H1 (cell line): ENCODE results near the gene CLCN3. TPM values are rescaled to one million over a fixed set of nuclear protein-coding genes. Genes with fewer than 3 reads are reported as not detected.

Experiments used
- CTCF ChIA-PET: fragments of 300-600 bp; sonication (Branson Sonifier 250); formaldehyde crosslinking; loops from one replicate; lab custom pipeline; 2021; ENCODE audit not compliant: partially characterized antibody; lab: Charles Lee
- POLR2A ChIA-PET: fragments of 300-600 bp; sonication (Branson Sonifier 250); formaldehyde crosslinking; loops from one replicate; lab custom pipeline; 2021; ENCODE audit warnings: inconsistent platforms; ENCODE audit not compliant: partially characterized antibody; lab: Charles Lee
- DNase-seq, 2 experiments: peaks; one replicate each; pipeline versions ENCODE4 v3.0.0 to v3.0.0-alpha.2; 2010 to 2022; ENCODE audit warnings: low spot score in 2 of 2, low read depth in 1 of 2, mixed read lengths in 1 of 2
- FAIRE-seq: peaks from 2 replicates; lab custom pipeline; 2011; peaks lifted over from hg19 to GRCh38; lab: Jason Lieb, UNC
- H2AFZ ChIP-seq: 2 replicates; pipeline ENCODE4 v1.8.1; 2012; ENCODE audit warnings: low read length, inconsistent platforms
- H2AK5ac ChIP-seq: 2 replicates; pipeline ENCODE4 v1.6.1; 2013; ENCODE audit warnings: low read depth, low read length
- H2BK120ac ChIP-seq: replicated peaks from 2 replicates; pipeline ENCODE3; 2013; ENCODE audit warnings: low read depth, low read length, inconsistent platforms
- H2BK12ac ChIP-seq: 2 replicates; pipeline ENCODE4 v1.6.1; 2013; ENCODE audit warnings: low read depth, low read length
- H2BK15ac ChIP-seq: 2 replicates; pipeline ENCODE4 v1.6.1; 2013; ENCODE audit warnings: low read length
- H2BK20ac ChIP-seq: 2 replicates; pipeline ENCODE4 v1.6.1; 2013; ENCODE audit warnings: low read length
- H2BK5ac ChIP-seq: 2 replicates; pipeline ENCODE4 v1.6.1; 2013; ENCODE audit warnings: low read depth, low read length
- H3K14ac ChIP-seq: 2 replicates; pipeline ENCODE4 v1.6.1; 2013; ENCODE audit warnings: inconsistent platforms; ENCODE audit not compliant: insufficient read length
- H3K18ac ChIP-seq: 2 replicates; pipeline ENCODE4 v1.6.1; 2013; ENCODE audit warnings: low read length; ENCODE audit errors: extremely low read depth
- H3K23ac ChIP-seq: 2 replicates; pipeline ENCODE4 v1.6.1; 2013; ENCODE audit warnings: inconsistent platforms; ENCODE audit not compliant: insufficient read length
- H3K23me2 ChIP-seq: 2 replicates; pipeline ENCODE4 v1.6.1; 2013; ENCODE audit warnings: low read depth, low read length
- H3K27ac ChIP-seq: 2 replicates; pipeline ENCODE4 v1.6.1; 2011; ENCODE audit warnings: low read depth, low read length, inconsistent platforms
- H3K27me3 ChIP-seq, 4 experiments: replicated peaks in 1 of 4; 1 replicate in 1 of 4; 2 replicates in 3 of 4; pipeline versions ENCODE4 v1.6.1 to v1.8.1; 2011 to 2013; ENCODE audit warnings: low read length in 3 of 4, mild to moderate bottlenecking in 3 of 4, inconsistent platforms in 2 of 4, mixed read lengths in 2 of 4, moderate library complexity in 1 of 4; ENCODE audit not compliant: control insufficient read depth in 3 of 4, insufficient read depth in 3 of 4; ENCODE audit errors: extremely low read depth in 1 of 4
- H3K36me3 ChIP-seq, 4 experiments: 2 replicates each; pipeline versions ENCODE4 v1.6.1 to v1.8.1; 2011 to 2013; ENCODE audit warnings: mild to moderate bottlenecking in 4 of 4, low read length in 3 of 4, moderate library complexity in 2 of 4, control low read depth in 1 of 4, inconsistent platforms in 1 of 4; ENCODE audit not compliant: insufficient read depth in 4 of 4, control insufficient read depth in 2 of 4
- H3K4ac ChIP-seq: replicated peaks from 2 replicates; pipeline ENCODE3; 2013; ENCODE audit warnings: low read length, low read depth, mixed read lengths, inconsistent platforms; ENCODE audit not compliant: insufficient read length
- H3K4me1 ChIP-seq, 4 experiments: replicated peaks in 1 of 4; 1 replicate in 1 of 4; 2 replicates in 3 of 4; pipeline versions ENCODE4 v1.6.1 to v1.8.1; 2011 to 2013; ENCODE audit warnings: low read length in 3 of 4, inconsistent platforms in 2 of 4, mixed read lengths in 1 of 4; ENCODE audit not compliant: insufficient read depth in 4 of 4, control insufficient read depth in 3 of 4
- H3K4me2 ChIP-seq, 2 experiments: 2 replicates each; pipeline versions ENCODE4 v1.6.1 to v1.8.1; 2011 to 2013; ENCODE audit warnings: low read depth in 2 of 2, low read length in 2 of 2, control low read depth in 1 of 2, inconsistent platforms in 1 of 2, mild to moderate bottlenecking in 1 of 2; ENCODE audit not compliant: insufficient read depth in 1 of 2
- H3K4me3 ChIP-seq, 4 experiments: fragments of 200-600, 300-600 bp in 1 of 4; sonication (generic), shearing (Covaris generic), sonication (Bioruptor Twin) in 1 of 4; 2 replicates each; pipeline versions ENCODE4 v1.5.1 to v1.8.1; 2011 to 2016; ENCODE audit warnings: low read length in 4 of 4, low read depth in 3 of 4, control low read depth in 2 of 4, inconsistent platforms in 2 of 4, mild to moderate bottlenecking in 2 of 4, mixed read lengths in 1 of 4, moderate library complexity in 1 of 4; ENCODE audit not compliant: insufficient read depth in 2 of 4; ENCODE audit errors: extremely low read depth in 1 of 4
- H3K56ac ChIP-seq: replicated peaks from 2 replicates; pipeline ENCODE3; 2013; ENCODE audit warnings: low read depth, mild to moderate bottlenecking, mixed read lengths, low read length, inconsistent platforms; ENCODE audit not compliant: insufficient read length
- H3K79me1 ChIP-seq: 2 replicates; pipeline ENCODE4 v1.6.1; 2013; ENCODE audit warnings: low read depth, low read length, control low read depth
- H3K79me2 ChIP-seq, 2 experiments: 2 replicates each; pipeline versions ENCODE4 v1.6.1 to v1.8.1; 2012 to 2013; ENCODE audit warnings: low read length in 2 of 2, mild to moderate bottlenecking in 2 of 2, inconsistent platforms in 1 of 2; ENCODE audit not compliant: insufficient read depth in 2 of 2, control insufficient read depth in 1 of 2
- H3K9ac ChIP-seq, 4 experiments: replicated peaks in 1 of 4; 1 replicate in 1 of 4; 2 replicates in 3 of 4; pipeline versions ENCODE4 v1.6.1 to v1.8.1; 2011 to 2013; ENCODE audit warnings: low read depth in 3 of 4, low read length in 3 of 4, control low read depth in 2 of 4, mild to moderate bottlenecking in 2 of 4, moderate library complexity in 2 of 4, inconsistent platforms in 1 of 4; ENCODE audit errors: extremely low read depth in 1 of 4
- H3K9me3 ChIP-seq, 2 experiments: 2 replicates each; pipeline versions ENCODE4 v1.6.1 to v1.8.1; 2012 to 2013; ENCODE audit warnings: mild to moderate bottlenecking in 2 of 2, moderate library complexity in 2 of 2, control low read depth in 1 of 2, inconsistent platforms in 1 of 2, low read depth in 1 of 2, low read length in 1 of 2, mixed read lengths in 1 of 2; ENCODE audit not compliant: insufficient read depth in 2 of 2
- H4K20me1 ChIP-seq, 2 experiments: replicated peaks in 1 of 2; 2 replicates each; pipeline versions ENCODE3 to v1.8.1; 2011 to 2013; ENCODE audit warnings: inconsistent platforms in 2 of 2, low read length in 2 of 2, mild to moderate bottlenecking in 1 of 2; ENCODE audit not compliant: insufficient read depth in 2 of 2, control insufficient read depth in 1 of 2
- H4K5ac ChIP-seq: 2 replicates; pipeline ENCODE4 v1.6.1; 2013; ENCODE audit warnings: low read length, low read depth, mixed read lengths, inconsistent platforms; ENCODE audit not compliant: insufficient read length
- H4K8ac ChIP-seq: 2 replicates; pipeline ENCODE4 v1.8.0; 2013; ENCODE audit warnings: mild to moderate bottlenecking, moderate library complexity, low read length, inconsistent platforms; ENCODE audit not compliant: insufficient read depth; ENCODE audit errors: extremely low read depth
- H4K91ac ChIP-seq: replicated peaks from 2 replicates; pipeline ENCODE3; 2013; ENCODE audit warnings: low read length, mixed read lengths, inconsistent platforms; ENCODE audit not compliant: insufficient read length
- BACH1 ChIP-seq: IDR thresholded peaks from 2 replicates; pipeline ENCODE4 v1.6.1; 2012; ENCODE audit warnings: low read length, improper control_type of control experiment
- BCL11A ChIP-seq, 2 experiments: IDR thresholded peaks; one replicate each; pipeline ENCODE4 v1.6.1; 2011; ENCODE audit warnings: low read depth in 2 of 2, low read length in 2 of 2, mild to moderate bottlenecking in 2 of 2
- BRCA1 ChIP-seq: IDR thresholded peaks from 2 replicates; pipeline ENCODE4 v1.6.1; 2012; ENCODE audit warnings: low read depth, low read length, improper control_type of control experiment
- CEBPB ChIP-seq: IDR thresholded peaks from 2 replicates; pipeline ENCODE4 v1.6.1; 2012; ENCODE audit warnings: low read depth, low read length
- CREB1 ChIP-seq: IDR thresholded peaks from 2 replicates; pipeline ENCODE4 v1.6.1; 2012; ENCODE audit warnings: inconsistent platforms
- CTBP2 ChIP-seq: IDR thresholded peaks from 2 replicates; pipeline ENCODE4 v1.7.0; 2011; ENCODE audit warnings: borderline replicate concordance, mild to moderate bottlenecking, moderate library complexity, mixed read lengths, low read length; ENCODE audit not compliant: insufficient read depth, insufficient read length
- EZH2 ChIP-seq: fragments of 200-600 bp; sonication (generic); IDR thresholded peaks from 2 replicates; pipeline ENCODE4 v1.7.1; 2012; ENCODE audit warnings: low read depth, mild to moderate bottlenecking, moderate library complexity, low read length, inconsistent platforms; ENCODE audit not compliant: severe bottlenecking
- HDAC2 ChIP-seq, 2 experiments: fragments of 300-600 bp in 1 of 2; sonication (generic) in 1 of 2; IDR thresholded peaks; 2 replicates each; pipeline ENCODE4 v1.6.1; 2011 to 2012; ENCODE audit warnings: low read depth in 2 of 2, low read length in 2 of 2, mild to moderate bottlenecking in 2 of 2, moderate library complexity in 2 of 2, borderline replicate concordance in 1 of 2, inconsistent platforms in 1 of 2
- JUND ChIP-seq: IDR thresholded peaks from 2 replicates; pipeline ENCODE4 v1.6.1; 2011; ENCODE audit warnings: mild to moderate bottlenecking, improper control_type of control experiment, low read length
- KDM1A ChIP-seq: fragments of 200-600, 300-600 bp; sonication (generic); IDR thresholded peaks from 2 replicates; pipeline ENCODE4 v1.7.1; 2016; ENCODE audit warnings: mild to moderate bottlenecking, low read length, borderline replicate concordance
- NRF1 ChIP-seq: IDR thresholded peaks from 2 replicates; pipeline ENCODE4 v1.6.1; 2011; ENCODE audit warnings: mild to moderate bottlenecking, low read depth, low read length, improper control_type of control experiment
- SP1 ChIP-seq: IDR thresholded peaks from 2 replicates; pipeline ENCODE4 v1.6.1; 2011; ENCODE audit warnings: low read depth, low read length
- SP4 ChIP-seq: IDR thresholded peaks from 2 replicates; pipeline ENCODE4 v1.6.1; 2012; ENCODE audit warnings: low read length, inconsistent platforms
- TAF1 ChIP-seq: IDR thresholded peaks from 2 replicates; pipeline ENCODE4 v1.6.1; 2011; ENCODE audit warnings: mild to moderate bottlenecking, low read depth, low read length
- TCF12 ChIP-seq: IDR thresholded peaks from 2 replicates; pipeline ENCODE4 v1.6.1; 2011; ENCODE audit warnings: low read depth, mild to moderate bottlenecking, low read length
- WGBS, 2 experiments: shearing (Covaris generic) in 1 of 2; methylation state at CpG; one replicate each; pipeline versions ENCODE4 v1.1.6 to v1.1.7; 2013 to 2015; ENCODE audit warnings: low lambda C conversion rate in 2 of 2, mixed read lengths in 2 of 2, inconsistent platforms in 1 of 2, low coverage in 1 of 2, missing lambda C conversion rate in 1 of 2; ENCODE audit not compliant: insufficient replicate concordance in 2 of 2, insufficient coverage in 1 of 2, insufficient read length in 1 of 2; ENCODE audit errors: extremely low coverage in 1 of 2, missing lambda C conversion rate in 1 of 2; 5-methylcytosine and 5-hydroxymethylcytosine counted together
- polyA plus RNA-seq, 7 experiments: library from polyadenylated mRNA; depleted of rRNA in 3 of 7; stranded (reverse) in 5 of 7; unstranded in 2 of 7; fragments of >200 nt in 5 of 7; fragments of 200-250 nt in 2 of 7; gene quantifications; 1 replicate in 5 of 7; 2 replicates in 1 of 7; 4 replicates in 1 of 7; pipeline versions ENCODE4 v1.2.1 to v1.2.3, GENCODE V29; 2011 to 2013; ENCODE audit warnings: missing spikeins in 2 of 7, mixed read lengths in 2 of 7
- total RNA-seq: library from RNA; stranded (reverse); fragmentation: NEBNext Ultra II Directional; extraction: Animal tissue kit (Norgen Biotek cat#: 25700); gene quantifications from 2 replicates; pipeline ENCODE4 v1.2.1, GENCODE V29; 2021

Gene CLCN3
- total and polyA plus RNA-seq, 2 of the 8 experiments (the other 6 are each of a cell fraction or from before 2014, with no cell fraction given), result 8.8 to 32.8 TPM

- Histone ChIP-seq H3K27ac (no peak overlapping the region), H3K27me3 (no peaks in the 10 kb centered on the region), H3K4ac (no peak overlapping the region), H3K4me2 (no peak overlapping the region), H4K8ac (no peak overlapping the region), H4K20me1 (no peaks in the 10 kb centered on the region), H3K79me1 (no peaks in the 10 kb centered on the region; the same call in 1 of the 2 replicates), H3K18ac (no peak overlapping the region), H3K9me3 (no peaks in the 10 kb centered on the region), H2BK120ac (no peak overlapping the region), H3K23me2 (no peaks in the 10 kb centered on the region), H2BK20ac (no peak overlapping the region), H4K91ac (no peak overlapping the region), H2AFZ (no peak overlapping the region), H2BK15ac (no peak overlapping the region), H3K14ac (no peak overlapping the region), H3K23ac (no peak overlapping the region), H2AK5ac (no peak overlapping the region), H3K56ac (no peak overlapping the region), H4K5ac (no peak overlapping the region), H3K79me2 (peaks cover 3 to 48% of the 10 kb centered on the region in 2 experiments; a peak in 2 of 4 replicates), H3K9ac (no peak overlapping the region), H3K4me3 (no peak overlapping the region), H3K36me3 (peaks cover 0 to 6% (median 3%) of the 10 kb centered on the region in 4 experiments; a peak in 2 of 8 replicates), H2BK5ac (no peak overlapping the region), H3K4me1 (no peaks in the 10 kb centered on the region), H2BK12ac (no peak overlapping the region)
- WGBS, 2 experiments, result 95% methylated on average over 11 of the region's 11 CpGs; no CpG with 5 or more reads in 1 of the 2 experiments
- no peak for DNase-seq
- TF ChIP-seq CTBP2, result no peak
- TF ChIP-seq CEBPB, result no peak
- TF ChIP-seq HDAC2 (IDR thresholded peaks at IDR 0.05; ENCODE audit: borderline replicate concordance in 1 of 2, low read depth in 2 of 2, low read length in 2 of 2), result no peak
- no peak for TF ChIP-seq KDM1A
- no peak for TF ChIP-seq SP1
- TF ChIP-seq BRCA1, result no peak
- TF ChIP-seq SP4, result no peak
- no peak for TF ChIP-seq TAF1
- no peak for TF ChIP-seq JUND
- TF ChIP-seq NRF1, result no peak
- TF ChIP-seq CREB1, result no peak
- TF ChIP-seq EZH2, result no peak
- TF ChIP-seq BACH1, result no peak
- TF ChIP-seq TCF12, result no peak
- TF ChIP-seq BCL11A (IDR thresholded peaks at IDR 0.05; ENCODE audit: low read depth in 2 of 2, low read length in 2 of 2), result no peak
- FAIRE-seq, result no peak
- POLR2A ChIA-PET, result no interaction called here
- CTCF ChIA-PET, result interaction anchor here (0.8 kb wide), 1 partner anchor 90 kb away, joined by 3 read pairs; no protein-coding TSS in a partner anchor
Measured at GRCh38 chr4:169632896-169633295, 12.5 kb downstream of the CLCN3 start.
